HepG2 (cell line): ENCODE data around the gene ZC3H15. TPM values are rescaled to one million over a fixed set of nuclear protein-coding genes. Genes with fewer than 3 reads are reported as not detected.

Source experiments
- FOSL1 ChIP-seq: sonication (generic); formaldehyde crosslinking; IDR thresholded peaks from 2 replicates; pipeline ENCODE4 v1.9.0; 2021; ENCODE audit warnings: missing genetic modification reagents, borderline replicate concordance
- HNRNPLL ChIP-seq: fragments of 200-400 bp; formaldehyde crosslinking; IDR thresholded peaks from 2 replicates; pipeline ENCODE4 v1.6.1; 2017; ENCODE audit warnings: mild to moderate bottlenecking, low read depth, low read length; ENCODE audit not compliant: poor library complexity, severe bottlenecking
- HOXA7 ChIP-seq: sonication (generic); formaldehyde crosslinking; IDR thresholded peaks from 2 replicates; pipeline ENCODE4 v1.8.1; 2022; ENCODE audit warnings: mild to moderate bottlenecking, missing genetic modification reagents, moderate library complexity
- KAT2B ChIP-seq: fragments of 150-350 bp; IDR thresholded peaks from 2 replicates; pipeline ENCODE4 v1.6.1; 2014; ENCODE audit warnings: low read depth, low read length, borderline replicate concordance
- MAFG ChIP-seq: sonication (generic); formaldehyde crosslinking; IDR thresholded peaks from 2 replicates; pipeline ENCODE4 v1.5.1; 2020; ENCODE audit warnings: mild to moderate bottlenecking, missing genetic modification reagents
- MED13 ChIP-seq: sonication (generic); formaldehyde crosslinking; IDR thresholded peaks from 2 replicates; pipeline ENCODE4 v1.5.0; 2020; ENCODE audit warnings: missing genetic modification reagents
- PHB2 ChIP-seq: fragments of 450-650 bp; IDR thresholded peaks from 2 replicates; pipeline ENCODE4 v1.6.1; 2018; ENCODE audit not compliant: partially characterized antibody
- PHF20 ChIP-seq: sonication (generic); formaldehyde crosslinking; IDR thresholded peaks from 2 replicates; pipeline ENCODE4 v1.5.0; 2020; ENCODE audit warnings: mild to moderate bottlenecking, missing genetic modification reagents
- RXRB ChIP-seq: IDR thresholded peaks from 2 replicates; pipeline ENCODE4 v1.6.1; 2016; ENCODE audit warnings: borderline replicate concordance, missing genetic modification reagents, missing compliant biosample characterization
- SYNCRIP ChIP-seq: fragments of 200-400 bp; formaldehyde crosslinking; IDR thresholded peaks from 2 replicates; pipeline ENCODE4 v1.6.1; 2018; ENCODE audit warnings: mild to moderate bottlenecking, low read depth, low read length; ENCODE audit not compliant: insufficient read depth
- WIZ ChIP-seq: sonication (generic); formaldehyde crosslinking; IDR thresholded peaks from 2 replicates; pipeline ENCODE4 v1.5.1; 2020; ENCODE audit warnings: mild to moderate bottlenecking, missing genetic modification reagents
- ZNF143 ChIP-seq: sonication (generic); formaldehyde crosslinking; IDR thresholded peaks from 2 replicates; pipeline ENCODE4 v1.4.0; 2020; ENCODE audit warnings: missing genetic modification reagents
- ZNF160 ChIP-seq: sonication (generic); formaldehyde crosslinking; IDR thresholded peaks from 2 replicates; pipeline ENCODE4 v1.8.0; 2022; ENCODE audit warnings: mild to moderate bottlenecking, inconsistent platforms, missing genetic modification reagents
- ZNF30 ChIP-seq: sonication (generic); formaldehyde crosslinking; IDR thresholded peaks from 2 replicates; pipeline ENCODE4 v1.5.0; 2020; ENCODE audit warnings: mild to moderate bottlenecking, missing genetic modification reagents
- ZNF816 ChIP-seq: sonication (generic); formaldehyde crosslinking; IDR thresholded peaks from 2 replicates; pipeline ENCODE4 v1.8.0; 2022; ENCODE audit warnings: missing genetic modification reagents, mild to moderate bottlenecking, borderline replicate concordance
- polyA plus RNA-seq, 8 experiments: library from polyadenylated mRNA; depleted of rRNA in 3 of 8; stranded (reverse) in 7 of 8; unstranded in 1 of 8; fragments of >200 nt; fragmentation: Illumina TruSeq in 4 of 8; extraction: Trizol in 4 of 8; gene quantifications; 2 replicates each; pipeline versions ENCODE4 v1.2.1 to v1.2.3, GENCODE V29; 2011 to 2016; ENCODE audit warnings: low read depth in 4 of 8, missing spikeins in 1 of 8, mixed read lengths in 1 of 8; ENCODE audit not compliant: insufficient read depth in 1 of 8
- total RNA-seq, 5 experiments: library from RNA; depleted of rRNA; stranded (reverse); fragments of >200 nt; fragmentation: Illumina TruSeq; extraction: Trizol; gene quantifications; 2 replicates each; pipeline ENCODE4 v1.2.3, GENCODE V29; 2016; ENCODE audit warnings: low read depth in 1 of 5
- TF ChIP-seq, protein P1 (sequence below): sonication (generic); formaldehyde crosslinking; IDR thresholded peaks from 2 replicates; pipeline ENCODE4 v1.5.0; 2020; ENCODE audit warnings: missing genetic modification reagents
- TF ChIP-seq, protein P2 (sequence below): IDR thresholded peaks from 2 replicates; pipeline ENCODE4 v1.6.1; 2016; ENCODE audit warnings: low read depth, control low read depth
- TF ChIP-seq, protein P3 (sequence below): sonication (generic); formaldehyde crosslinking; IDR thresholded peaks from 2 replicates; pipeline ENCODE4 v1.8.0; 2022; ENCODE audit warnings: missing genetic modification reagents, mild to moderate bottlenecking, inconsistent platforms, borderline replicate concordance

ZC3H15 gene
- total and polyA plus RNA-seq, 2 of the 13 experiments (the other 11 are each of a cell fraction or from before 2014, with no cell fraction given) = 84.6 to 168 TPM

DNA sequence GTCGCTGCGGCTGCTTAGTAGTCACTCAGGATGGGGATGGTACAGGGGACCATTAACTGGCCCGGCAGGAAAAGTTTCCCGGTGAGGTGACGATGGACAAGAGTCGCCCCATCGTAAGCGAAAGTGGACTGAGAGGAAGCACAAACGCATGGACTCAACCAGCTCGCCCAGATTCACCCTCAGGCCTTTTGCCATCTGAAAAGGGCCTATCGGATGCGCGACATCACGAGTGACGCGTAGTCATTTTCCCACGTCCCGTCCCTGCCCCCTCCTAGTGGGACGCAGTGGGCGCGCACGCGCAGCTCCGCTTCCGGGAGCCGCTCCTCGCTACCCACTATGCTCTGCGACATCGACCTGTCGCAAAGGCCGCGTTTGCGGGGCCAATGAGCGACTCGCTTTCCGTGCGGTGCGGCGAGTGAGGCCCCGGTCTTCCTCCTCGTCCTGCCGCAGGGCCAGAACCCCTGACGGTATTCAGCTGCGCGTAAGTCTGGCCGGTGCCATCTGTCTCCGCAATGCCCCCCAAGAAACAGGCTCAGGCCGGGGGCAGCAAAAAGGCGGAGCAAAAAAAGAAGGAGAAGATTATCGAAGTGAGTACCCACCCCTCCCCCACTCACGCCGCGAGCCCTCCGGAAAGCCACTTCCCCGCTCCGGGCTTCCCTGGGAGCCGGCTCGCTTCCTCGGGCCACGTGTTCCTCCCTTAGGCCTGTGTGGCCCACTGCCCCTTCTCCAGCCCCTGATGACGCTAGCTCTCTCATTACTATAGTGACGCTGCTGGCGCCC is at the start of gene ZC3H15 (continued):
- no peak for TF ChIP-seq SYNCRIP
- TF ChIP-seq WIZ (CRISPR knock-in tag) = peak; percentile 51
- TF ChIP-seq, protein P1, sequence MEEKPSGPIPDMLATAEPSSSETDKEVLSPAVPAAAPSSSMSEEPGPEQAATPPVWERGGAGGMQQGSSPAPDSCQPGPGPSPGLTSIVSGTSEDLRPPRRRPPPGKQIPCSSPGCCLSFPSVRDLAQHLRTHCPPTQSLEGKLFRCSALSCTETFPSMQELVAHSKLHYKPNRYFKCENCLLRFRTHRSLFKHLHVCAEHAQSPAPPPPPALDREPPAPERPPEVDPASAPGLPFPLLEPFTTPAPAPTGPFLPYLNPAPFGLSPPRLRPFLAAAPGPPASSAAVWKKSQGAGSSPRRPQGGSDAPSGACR (CRISPR knock-in tag) = peak; percentile 93; the same call in 1 of the 2 replicates
- TF ChIP-seq HNRNPLL = peak; percentile 94
- TF ChIP-seq, protein P2, sequence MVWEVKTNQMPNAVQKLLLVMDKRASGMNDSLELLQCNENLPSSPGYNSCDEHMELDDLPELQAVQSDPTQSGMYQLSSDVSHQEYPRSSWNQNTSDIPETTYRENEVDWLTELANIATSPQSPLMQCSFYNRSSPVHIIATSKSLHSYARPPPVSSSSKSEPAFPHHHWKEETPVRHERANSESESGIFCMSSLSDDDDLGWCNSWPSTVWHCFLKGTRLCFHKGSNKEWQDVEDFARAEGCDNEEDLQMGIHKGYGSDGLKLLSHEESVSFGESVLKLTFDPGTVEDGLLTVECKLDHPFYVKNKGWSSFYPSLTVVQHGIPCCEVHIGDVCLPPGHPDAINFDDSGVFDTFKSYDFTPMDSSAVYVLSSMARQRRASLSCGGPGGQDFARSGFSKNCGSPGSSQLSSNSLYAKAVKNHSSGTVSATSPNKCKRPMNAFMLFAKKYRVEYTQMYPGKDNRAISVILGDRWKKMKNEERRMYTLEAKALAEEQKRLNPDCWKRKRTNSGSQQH (CRISPR knock-in tag) = peak; percentile 95
- TF ChIP-seq KAT2B = no peak
- TF ChIP-seq MED13 (CRISPR knock-in tag) = peak; percentile 12; the same call in 1 of the 2 replicates
- peak; percentile 96 for TF ChIP-seq PHF20 (CRISPR knock-in tag)
- 0 out of 2 replicates have a peak, but pooled peaks have one; percentile 42 for TF ChIP-seq FOSL1 (CRISPR knock-in tag)
- no peak for TF ChIP-seq MAFG (CRISPR knock-in tag)
- TF ChIP-seq, protein P3, sequence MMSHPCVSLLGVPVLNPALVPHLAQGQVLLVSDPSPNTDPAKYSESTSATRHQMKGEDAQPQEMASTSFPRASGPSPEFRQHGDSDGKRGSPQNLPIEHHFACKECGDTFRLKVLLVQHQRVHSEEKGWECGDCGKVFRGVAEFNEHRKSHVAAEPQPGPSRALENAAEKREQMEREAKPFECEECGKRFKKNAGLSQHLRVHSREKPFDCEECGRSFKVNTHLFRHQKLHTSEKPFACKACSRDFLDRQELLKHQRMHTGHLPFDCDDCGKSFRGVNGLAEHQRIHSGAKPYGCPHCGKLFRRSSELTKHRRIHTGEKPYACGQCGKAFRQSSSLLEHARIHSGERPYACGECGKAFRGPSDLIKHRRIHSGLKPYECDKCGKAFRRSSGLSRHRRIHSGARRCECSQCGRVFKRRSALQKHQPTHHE (CRISPR knock-in tag) = peak; percentile 94; the same call in 1 of the 2 replicates
- TF ChIP-seq HOXA7 (CRISPR knock-in tag) = no peak
- TF ChIP-seq ZNF30 (CRISPR knock-in tag) = no peak; the same call in 1 of the 2 replicates
- peak; percentile 97; the same call in 1 of the 2 replicates for TF ChIP-seq ZNF816 (CRISPR knock-in tag)
- TF ChIP-seq ZNF160 (CRISPR knock-in tag) = peak; percentile 91; the same call in 1 of the 2 replicates
- TF ChIP-seq ZNF143 (CRISPR knock-in tag) = peak; percentile 96
- TF ChIP-seq RXRB (CRISPR knock-in tag) = peak; percentile 47; the same call in 1 of the 2 replicates
- no peak for TF ChIP-seq PHB2
